ENCODE data around the gene GNL1.
"Not testable (repeated sequence)": the region's sequence is repeated elsewhere in the genome, so short reads cannot be mapped to it uniquely, and the experiment has no call there.

Gene GNL1

DNA sequence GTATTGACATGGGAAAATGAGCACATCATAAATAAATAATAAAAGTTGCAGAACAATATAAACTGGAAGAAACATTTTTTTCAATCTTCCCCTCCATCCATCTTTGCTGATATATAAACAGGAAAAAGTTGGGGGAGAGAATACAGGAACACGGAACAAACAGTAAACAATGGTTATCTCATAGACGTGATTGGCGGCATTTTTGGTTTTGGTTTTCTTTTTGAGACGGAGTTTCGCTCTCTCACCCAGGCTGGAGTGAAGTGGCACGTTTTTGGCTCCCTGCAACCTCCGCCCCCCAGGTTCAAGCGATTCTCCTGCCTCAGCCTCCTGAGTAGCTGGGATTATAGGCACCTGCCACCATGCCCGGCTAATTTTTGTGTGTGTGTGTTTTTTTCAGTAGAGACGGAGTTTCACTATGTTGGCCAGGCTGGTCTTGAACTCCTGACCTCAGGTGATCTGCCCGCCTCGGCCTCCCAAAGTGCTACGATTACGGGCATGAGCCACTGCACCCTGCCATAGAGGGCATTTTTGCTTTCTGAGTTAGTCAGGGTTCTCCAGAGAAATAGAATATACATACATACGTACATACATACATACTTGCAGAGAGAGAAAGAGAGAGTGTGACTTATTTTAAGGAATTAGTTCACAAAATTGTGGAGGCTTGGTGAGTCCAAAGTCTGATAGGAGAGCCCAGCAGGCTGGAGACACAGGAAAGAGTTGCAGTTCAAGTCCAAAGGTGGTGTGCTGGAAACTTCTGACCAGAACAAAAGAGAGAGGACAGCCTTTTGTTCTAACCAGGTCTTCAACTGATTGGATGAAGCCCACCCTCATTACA is 22.6 kb downstream of the GNL1 start:
- no peak for DNase-seq (ENCODE audit: low read depth in 2 of 2, low spot score in 1 of 2)

DNA sequence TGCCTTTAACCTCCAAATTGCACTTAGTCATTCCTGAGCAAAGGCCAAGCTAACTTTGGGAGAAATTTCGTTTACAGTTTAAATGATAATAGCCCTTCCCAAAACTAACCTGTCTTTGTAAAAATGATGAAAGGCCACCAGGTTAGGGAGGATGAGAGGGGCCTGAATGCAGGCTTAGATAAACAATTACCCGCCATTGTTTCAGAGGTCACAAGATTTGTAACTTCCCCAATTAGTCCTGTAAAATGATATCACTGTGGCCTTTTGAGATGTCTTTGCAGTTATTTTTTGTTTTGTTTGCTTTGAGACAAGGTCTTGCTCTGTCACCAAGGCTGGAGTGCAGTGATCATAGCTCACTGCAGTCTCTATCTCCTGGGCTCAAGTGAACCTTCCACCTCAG is 26.3 kb downstream of the GNL1 start:
- no peak for DNase-seq (ENCODE audit: low read depth in 2 of 2, low spot score in 1 of 2)

DNA sequence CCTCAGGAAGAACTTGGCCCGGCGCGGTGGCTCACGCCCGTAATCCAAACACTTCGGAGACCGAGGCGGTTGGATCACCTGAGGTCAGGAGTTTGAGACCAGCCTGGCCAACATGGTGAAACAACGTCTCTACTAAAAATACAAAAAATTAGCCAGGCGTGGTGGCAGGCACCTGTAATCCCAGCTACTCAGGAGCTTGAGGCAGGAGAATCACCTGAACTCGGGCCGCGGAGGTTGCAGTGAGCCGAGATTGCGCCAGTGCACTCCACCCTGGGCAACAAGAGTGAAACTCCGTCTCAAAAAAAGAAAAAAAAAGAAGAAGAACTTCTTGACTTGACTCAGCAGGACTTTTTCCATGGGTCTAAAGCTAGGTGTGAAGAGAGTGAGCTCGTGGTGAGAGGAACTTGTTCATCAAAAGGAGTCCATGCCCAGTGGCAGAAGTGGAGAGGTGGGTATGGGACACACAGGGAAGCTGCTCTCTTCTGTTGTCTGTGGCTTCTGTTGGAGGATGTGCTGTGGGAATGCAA is 26.9 kb downstream of the GNL1 start:
- not testable (repeated sequence) for DNase-seq (ENCODE audit: low read depth in 2 of 2, low spot score in 1 of 2)

DNA sequence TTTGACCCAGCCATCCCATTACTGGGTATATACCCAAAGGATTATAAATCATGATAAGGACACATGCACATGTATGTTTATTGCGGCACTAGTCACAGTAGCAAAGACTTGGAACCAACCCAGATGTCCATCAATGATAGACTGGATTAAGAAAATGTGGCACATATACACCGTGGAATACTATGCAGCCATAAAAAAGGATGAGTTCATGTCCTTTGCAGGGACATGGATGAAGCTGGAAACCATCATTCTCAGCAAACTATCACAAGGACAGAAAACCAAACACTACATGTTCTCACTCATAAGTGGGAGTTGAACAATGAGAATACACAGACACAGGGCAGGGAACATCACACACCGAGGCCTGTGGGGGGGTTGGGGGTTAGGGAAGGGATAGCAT is 29.8 kb downstream of the GNL1 start:
- not testable (repeated sequence) for DNase-seq (ENCODE audit: low read depth in 2 of 2, low spot score in 1 of 2)

DNA sequence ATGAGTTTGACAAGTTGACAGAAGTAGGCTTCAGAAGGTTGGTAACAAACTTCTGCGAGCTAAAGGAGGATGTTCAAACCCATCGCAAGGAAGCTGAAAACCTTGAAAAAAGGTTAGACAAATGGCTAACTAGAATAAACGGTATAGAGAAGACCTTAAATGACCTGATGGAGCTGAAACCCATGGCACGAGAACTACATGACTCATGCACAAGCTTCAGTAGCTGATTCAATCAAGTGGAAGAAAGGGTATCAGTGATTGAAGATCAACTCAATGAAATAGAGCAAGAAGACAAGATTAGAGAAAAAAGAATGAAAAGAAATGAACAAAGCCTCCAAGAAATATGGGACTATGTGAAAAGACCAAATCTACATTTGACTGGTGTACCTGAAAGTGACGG is 34.3 kb downstream of the GNL1 start:
- DNase-seq (ENCODE audit: low read depth in 2 of 2, low spot score in 1 of 2), result not testable (repeated sequence)

DNA sequence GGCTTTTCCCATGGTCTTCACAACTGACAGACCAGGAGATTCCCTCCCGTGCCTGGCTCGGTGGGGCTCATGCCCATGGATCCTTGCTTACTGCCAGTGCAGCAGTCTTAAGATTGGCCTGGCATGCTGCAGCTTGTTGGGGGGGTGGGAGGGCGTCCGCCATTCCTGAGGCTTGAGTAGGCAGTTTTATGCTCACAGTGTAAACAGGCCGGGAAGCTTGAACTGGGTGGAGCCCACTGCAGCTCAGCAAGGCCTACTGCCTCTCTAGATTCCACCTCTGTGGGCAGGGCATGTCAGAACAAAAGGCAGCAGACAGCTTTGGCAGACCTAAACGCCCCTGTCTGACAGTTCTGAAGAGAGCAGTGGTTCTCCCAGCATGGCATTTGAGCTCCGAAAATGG is 35.2 kb downstream of the GNL1 start:
- not testable (repeated sequence) for DNase-seq (ENCODE audit: low read depth in 2 of 2, low spot score in 1 of 2)

DNA sequence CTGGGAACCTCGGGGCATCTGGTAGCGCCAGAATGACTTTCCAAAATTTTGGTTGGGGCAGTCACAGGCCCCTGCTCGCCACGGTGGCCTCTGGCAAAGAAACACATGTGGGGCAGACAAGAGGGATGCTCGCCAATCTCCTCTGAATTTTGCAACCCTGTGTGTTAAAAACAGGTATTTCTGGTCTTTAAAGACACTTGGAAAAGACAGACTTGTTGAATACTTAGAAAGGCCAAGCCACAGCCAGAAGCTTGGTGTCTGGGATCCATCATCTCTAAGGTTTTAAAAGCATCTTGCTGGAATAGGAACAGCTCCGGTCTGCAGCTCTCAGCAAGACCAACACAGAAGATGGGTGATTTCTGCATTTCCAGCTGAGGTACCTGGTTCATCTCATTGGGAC is 35.8 kb downstream of the GNL1 start:
- no peak for DNase-seq (ENCODE audit: low read depth in 2 of 2, low spot score in 1 of 2)

DNA sequence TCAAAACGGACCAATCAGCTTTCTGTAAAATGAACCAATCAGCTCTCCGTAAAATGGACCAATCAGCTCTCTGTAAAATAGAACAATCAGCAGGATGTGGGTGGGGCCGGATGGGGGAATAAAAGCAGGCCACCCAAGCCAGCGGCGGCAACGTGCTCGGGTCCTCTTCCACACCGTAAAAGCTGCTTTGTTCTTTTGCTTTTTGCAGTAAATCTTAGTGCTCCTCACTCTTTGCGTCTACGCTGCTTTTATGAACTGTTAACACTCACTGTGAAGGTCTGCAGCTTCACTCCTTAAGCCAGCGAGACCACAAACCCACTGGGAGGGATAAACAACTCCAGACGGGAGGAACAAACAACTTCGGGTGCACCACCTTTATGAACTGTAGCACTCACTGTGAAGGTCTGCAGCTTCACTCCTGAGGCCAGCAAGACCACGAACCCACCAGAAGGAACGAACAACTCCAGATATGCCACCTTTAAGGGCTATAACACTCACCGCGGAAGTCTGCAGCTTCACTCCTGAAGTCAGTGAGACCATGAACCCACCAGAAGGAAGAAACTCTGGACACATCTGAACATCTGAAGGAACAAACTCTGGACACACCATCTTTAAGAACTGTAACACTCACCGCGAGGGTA is 37.7 kb downstream of the GNL1 start:
- not testable (repeated sequence) for DNase-seq (ENCODE audit: low read depth in 2 of 2, low spot score in 1 of 2)

DNA sequence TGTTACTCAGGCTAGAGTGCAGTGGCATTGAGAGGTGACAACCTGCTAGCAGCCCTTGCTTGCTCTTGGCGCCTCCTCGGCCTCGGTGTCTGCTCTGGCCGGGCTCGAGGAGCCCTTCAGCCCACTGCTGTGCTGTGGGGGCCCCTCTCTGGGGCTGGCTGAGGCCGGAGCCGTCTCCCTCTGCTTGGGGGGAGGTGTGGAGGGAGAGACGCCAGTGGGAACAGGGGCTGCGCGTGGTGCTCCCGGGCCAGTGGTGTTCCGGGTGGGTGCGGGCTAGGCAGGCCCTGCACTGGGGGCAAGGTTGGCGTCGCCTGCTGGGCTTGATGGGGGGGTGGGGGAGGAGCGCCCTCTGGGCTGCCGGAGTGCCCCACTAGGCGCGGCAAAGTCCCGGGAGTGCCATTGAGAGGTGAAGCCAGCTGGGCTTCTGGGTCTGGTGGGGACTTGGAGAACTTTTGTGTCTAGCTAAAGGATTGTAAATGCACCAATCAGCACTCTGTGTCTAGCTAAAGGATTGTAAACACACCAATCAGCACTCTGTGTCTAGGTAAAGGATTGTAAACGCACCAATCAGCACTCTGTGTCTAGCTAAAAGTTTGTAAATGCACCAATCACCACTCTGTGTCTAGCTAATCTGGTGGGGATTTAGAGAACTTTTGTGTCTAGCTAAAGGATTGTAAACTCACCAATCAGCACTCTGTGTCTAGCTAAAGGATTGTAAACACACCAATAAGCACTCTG is 38.4 kb downstream of the GNL1 start:
- DNase-seq (ENCODE audit: low read depth in 2 of 2, low spot score in 1 of 2), result not testable (repeated sequence)

DNA sequence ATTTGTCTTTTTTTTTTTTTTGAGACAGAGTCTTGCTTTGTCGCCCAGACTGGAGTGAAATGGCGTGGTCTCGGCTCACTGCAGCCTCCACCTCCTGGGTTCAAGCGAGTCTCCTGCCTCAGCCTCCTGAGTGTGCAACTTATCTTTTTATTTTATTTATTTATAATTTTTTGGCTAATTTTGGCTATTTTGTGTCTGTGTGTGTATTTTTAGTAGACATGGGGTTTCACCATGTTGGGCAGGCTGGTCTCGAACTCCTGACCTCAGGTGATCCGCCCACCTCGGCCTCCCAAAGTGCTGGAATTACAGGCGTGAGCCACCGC is 39.6 kb downstream of the GNL1 start:
- DNase-seq (ENCODE audit: low read depth in 2 of 2, low spot score in 1 of 2), result not testable (repeated sequence)

DNA sequence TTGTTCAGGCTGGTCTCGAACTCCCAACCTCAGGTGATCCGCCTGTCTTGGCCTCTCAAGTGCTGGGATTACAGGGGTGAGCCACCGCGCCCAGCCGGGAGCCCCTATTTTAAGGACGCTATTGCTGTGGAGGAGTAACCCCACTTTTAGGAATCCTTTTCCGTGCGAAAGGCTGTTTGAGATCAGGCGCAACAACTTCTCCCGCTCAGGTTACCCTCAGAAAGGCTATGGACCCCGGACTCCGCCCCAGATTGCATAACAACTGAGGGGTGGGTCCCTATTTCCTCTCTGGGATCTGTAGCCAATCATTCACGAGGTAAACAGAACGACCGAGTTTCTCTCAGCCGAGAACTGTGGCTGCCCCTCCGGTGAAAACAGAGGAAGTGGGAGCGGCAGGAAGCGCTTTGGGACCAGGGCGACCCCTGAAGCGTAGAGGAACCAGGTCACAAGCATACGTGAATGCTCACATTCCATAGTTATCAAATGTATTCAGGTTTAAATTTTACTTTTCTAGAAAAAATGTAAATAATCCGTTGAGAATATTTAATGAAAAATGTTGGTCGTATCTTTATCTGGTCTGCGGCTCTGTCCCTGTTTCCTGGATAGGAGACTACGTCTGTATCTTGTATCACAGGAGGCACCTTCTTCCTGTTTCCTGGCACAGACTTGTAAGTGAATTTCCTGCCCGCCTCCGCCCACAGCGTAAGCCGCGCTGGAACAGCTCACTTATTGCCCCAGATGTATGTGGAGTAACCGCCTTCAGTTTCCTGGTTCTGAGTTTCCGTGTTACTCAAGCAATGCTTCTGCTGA is 40.1 kb downstream of the GNL1 start:
- peak; percentile 78 to 90 for DNase-seq (ENCODE audit: low read depth in 2 of 2, low spot score in 1 of 2)

DNA sequence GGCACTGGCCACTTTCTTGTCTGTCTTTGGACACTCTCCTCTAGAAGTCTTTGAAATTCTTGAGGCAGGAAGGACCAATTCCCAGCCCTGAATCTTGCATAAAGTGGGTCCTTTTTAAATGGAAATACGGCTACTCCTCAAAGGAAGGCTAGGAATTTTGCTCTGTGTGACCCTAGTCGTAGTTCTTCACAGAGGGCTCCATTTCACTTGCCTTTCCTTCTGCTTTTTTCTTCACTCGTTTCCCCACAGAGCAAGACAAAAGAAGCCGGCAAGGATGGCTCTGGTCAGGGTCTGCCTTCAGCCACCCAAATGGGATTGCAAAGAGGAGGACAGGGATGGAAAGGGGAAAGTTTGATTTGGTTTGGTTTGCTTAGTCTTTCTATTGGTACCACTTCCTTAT is 41.2 kb downstream of the GNL1 start:
- DNase-seq (ENCODE audit: low read depth in 2 of 2, low spot score in 1 of 2), result no peak

DNA sequence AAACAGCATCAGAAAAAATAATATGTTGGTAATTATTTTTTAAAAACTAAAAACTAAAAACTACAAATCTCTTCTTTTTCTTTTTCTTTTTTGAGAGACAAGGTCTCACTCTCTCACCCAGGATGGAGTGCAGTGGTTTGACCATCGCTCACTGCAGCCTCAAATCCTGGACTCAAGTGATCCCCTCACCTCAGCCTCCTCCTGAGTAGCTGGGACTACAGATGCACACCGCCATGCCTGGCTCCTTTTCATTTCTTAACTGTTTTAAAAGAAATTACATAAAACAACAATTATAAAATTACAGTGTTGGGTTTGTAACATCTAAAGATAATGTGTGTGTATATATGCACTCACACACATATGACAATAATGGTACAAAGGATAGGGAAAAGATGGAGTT is 42.8 kb downstream of the GNL1 start:
- DNase-seq (ENCODE audit: low read depth in 2 of 2, low spot score in 1 of 2), result no peak

DNA sequence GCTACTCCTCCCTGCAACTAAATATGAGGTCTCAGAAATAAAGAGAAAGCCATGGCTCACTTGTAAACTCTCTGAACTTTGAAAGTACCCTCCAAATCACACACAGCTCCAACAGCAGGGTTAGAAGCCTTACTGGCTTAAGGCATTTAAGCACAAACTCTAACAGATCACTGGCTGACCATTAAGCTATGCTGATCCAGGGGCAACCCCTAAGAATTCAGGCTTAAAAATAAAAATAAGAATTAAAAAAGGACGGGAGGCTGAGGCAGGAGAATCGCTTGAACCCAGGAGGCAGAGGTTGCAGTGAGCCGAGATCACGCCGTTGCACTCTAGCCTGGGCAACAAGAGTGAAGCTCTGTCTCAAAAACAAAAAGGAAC is 45.1 kb downstream of the GNL1 start:
- no peak for DNase-seq (ENCODE audit: low read depth in 2 of 2, low spot score in 1 of 2)

DNA sequence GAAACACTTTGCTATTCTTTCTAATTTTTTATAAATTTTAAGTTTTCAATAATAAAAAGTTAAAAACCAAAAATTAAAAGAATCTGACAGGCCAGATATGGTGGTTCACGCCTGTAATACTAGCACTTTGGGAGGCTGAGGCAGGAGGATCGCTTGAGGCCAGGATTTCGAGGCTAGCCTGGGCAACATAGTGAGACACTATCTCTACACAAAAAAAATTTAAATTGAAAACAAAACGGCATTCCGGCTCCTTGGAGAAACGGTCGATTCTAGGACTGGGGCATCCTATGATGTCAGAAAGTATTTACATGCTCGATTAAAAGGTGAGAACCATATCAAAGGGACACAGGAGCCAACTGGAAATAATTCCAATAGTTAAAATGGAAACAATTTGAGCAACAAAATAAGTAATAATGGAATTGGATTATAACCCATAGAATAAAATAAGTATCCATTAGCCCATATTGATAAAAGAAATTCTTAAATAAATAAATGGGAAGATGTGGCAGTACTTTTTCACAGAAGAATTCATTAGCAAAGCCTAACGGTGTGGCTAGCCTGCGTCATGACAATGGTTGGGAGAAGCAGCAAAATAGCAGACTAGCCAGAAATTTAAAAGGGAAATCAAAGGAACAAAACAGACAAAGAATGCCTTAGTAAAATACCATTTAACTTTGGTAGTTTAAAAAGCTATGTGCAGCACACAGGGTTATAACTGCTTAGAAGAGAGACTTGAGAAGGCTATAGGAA is 45.7 kb downstream of the GNL1 start:
- DNase-seq (ENCODE audit: low read depth in 2 of 2, low spot score in 1 of 2), result no peak

DNA sequence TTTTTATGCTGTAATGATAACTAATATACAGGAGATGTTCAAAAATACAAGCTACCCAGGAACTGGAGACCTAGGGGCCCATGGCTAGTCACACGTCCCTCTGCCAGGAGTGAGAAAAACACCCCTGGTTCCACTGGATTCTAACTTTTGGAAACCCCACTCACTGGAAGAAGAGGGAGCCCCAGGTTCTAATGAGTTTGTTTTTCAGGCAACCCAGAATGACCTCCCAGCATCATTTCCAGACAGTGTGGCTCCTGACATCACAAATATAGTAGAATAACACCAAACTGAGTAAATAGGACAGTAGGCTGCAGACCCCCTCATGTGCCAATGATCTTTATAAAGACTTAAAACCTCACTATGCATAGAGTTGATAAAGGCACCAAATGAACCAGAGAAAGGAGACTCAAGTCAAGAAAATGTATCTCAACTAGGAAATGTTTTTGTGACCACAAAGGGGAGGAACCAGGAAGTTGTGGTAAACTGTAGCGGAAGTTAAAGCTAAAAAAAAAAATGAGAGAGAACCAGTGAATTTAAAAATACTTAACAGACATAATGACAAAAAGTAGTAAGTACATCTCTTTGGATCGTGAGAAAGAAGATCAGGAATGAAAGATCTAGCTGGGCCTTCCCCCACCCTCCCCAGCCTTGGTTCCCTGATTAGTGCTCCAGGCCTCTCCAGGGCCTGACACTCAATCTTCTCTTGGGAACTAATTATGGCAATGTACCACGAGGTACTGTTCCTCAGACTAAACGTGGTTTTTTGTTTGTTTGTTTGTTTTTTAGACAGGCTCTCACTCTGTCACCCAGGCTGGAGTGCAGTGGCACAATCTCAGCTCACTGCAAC is 47.2 kb downstream of the GNL1 start:
- DNase-seq (ENCODE audit: low read depth in 2 of 2, low spot score in 1 of 2), result no peak

DNA sequence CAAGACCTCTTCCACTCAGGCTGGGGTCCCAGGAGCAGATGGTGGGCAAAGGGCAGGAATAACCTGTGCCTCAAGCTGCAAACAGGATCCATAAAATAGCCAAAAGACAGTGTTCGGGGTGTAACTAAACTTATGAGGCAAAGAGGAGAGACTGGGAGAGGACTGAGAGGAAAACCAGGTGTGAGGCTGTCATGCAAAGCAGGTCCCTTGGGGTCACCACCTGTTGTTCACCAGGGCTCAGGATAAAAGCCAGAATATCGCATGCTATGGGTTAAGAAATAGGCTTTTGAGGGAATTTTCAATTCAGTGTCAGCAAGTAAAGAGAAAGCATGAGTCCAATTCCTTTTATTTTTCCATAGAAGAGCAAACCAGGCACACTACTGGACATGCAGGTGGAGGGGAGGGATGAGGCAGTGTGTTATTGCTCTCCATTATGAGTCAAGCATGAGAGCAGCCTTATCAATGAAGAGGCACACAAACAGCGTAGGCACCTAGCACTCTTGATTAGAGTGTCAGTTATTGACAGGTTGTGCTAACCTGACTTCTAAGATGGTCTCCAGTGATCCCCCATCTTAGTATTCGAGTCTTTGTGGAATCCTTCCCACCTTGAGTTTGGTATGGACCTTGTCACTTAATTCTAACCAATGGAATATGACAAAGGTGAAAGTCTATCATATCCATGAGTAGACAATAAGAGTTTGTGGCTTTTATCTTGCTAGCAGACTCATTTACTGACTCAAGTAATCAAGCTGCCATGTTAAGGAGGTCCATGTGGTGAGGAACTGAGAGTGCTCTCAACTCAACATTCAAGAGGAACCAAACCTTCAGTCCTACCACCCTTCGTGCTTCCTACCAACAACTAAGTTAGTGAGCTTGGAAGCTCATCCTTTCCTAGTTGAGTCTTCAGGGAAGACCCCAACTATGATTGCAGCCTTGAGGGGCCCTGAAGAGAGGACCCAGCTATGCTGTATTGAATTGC is 48.2 kb downstream of the GNL1 start:
- DNase-seq (ENCODE audit: low read depth in 2 of 2, low spot score in 1 of 2), result no peak

All from stimulated activated CD8-positive, alpha-beta memory T cell treated with anti-CD3 and anti-CD28 coated beads, Interleukin-4, amount 100 ng/mL, for 4 hours (primary cell).